Stomach (tissue), 4 donors: ENCODE measurements around the gene GPC5.

Experiments used
- POLR2AphosphoS5 ChIP-seq, 3 donors: sonication (generic); formaldehyde crosslinking; IDR thresholded peaks; one replicate each; pipeline ENCODE4 v1.6.1; 2016; ENCODE audit warnings: antibody characterized with exemption in 3 of 3
- TF ChIP-seq, protein P1 (sequence below), 7 experiments: fragments of 450-650 bp in 4 of 7; fragments of 200-600 bp in 3 of 7; sonication (generic) in 3 of 7; IDR thresholded peaks; one replicate each; pipeline ENCODE4 v1.5.1; 2016 to 2019; ENCODE audit warnings: antibody characterized with exemption in 7 of 7, control low read depth in 2 of 7, mild to moderate bottlenecking in 1 of 7

DNA sequence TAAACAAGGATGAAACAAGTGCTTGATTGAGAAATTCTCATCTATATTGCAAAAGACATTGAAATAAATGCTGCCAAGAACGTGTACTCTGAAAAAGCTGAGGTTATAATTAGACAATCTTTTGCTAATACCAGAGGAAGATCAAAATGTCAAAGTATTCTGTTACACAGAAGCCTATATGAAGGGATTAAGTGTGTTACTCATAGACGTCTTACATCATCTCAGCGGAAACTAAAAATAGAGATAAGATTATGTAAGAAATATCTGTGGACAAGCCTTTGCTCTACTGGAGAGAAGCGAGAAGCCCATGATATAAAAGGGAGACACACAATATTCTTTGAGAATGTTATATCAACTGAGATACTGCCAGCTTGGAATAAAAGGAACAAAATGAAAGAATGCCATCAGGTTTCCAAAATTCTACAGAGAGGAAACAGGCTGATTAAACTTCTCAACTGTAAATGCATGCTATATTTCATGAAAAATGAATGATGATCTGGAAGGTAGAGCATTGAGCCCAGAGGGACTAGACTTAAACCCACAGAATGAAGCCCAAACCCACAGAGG, 699.0 kb downstream of the GPC5 start:
- TF ChIP-seq, protein P1, sequence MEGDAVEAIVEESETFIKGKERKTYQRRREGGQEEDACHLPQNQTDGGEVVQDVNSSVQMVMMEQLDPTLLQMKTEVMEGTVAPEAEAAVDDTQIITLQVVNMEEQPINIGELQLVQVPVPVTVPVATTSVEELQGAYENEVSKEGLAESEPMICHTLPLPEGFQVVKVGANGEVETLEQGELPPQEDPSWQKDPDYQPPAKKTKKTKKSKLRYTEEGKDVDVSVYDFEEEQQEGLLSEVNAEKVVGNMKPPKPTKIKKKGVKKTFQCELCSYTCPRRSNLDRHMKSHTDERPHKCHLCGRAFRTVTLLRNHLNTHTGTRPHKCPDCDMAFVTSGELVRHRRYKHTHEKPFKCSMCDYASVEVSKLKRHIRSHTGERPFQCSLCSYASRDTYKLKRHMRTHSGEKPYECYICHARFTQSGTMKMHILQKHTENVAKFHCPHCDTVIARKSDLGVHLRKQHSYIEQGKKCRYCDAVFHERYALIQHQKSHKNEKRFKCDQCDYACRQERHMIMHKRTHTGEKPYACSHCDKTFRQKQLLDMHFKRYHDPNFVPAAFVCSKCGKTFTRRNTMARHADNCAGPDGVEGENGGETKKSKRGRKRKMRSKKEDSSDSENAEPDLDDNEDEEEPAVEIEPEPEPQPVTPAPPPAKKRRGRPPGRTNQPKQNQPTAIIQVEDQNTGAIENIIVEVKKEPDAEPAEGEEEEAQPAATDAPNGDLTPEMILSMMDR (IDR thresholded peaks at IDR 0.05), result no peak
- no peak for TF ChIP-seq POLR2AphosphoS5 (IDR thresholded peaks at IDR 0.05)
